ENCODE data around the gene GSC2.

DNA sequence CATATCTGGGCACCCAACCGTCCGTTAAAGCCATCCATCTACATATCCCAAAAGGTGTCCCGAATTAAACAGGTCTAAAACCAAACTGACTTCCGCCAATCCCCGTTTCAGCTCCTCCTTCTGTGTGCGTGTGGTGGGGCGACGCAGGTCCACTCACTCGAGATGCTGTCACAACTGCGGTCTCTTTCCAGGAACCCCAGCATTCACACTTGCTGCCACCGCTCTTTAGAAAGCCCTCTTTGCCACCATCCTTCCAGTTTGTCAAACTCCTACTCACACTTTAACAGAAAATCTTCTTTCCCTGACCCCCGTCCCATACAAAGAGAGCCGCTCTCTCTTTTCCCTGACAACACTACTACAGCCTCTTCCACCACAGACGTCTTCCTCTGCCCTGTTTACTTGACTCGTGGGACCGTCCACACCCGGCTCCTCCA is 6.1 kb downstream of the GSC2 start:
- TF ChIP-seq YY1 (IDR thresholded peaks at IDR 0.05; ENCODE audit: insufficient read depth, insufficient read length) (no peak), SUZ12 (IDR thresholded peaks at IDR 0.05; ENCODE audit: extremely low read depth, insufficient read depth, insufficient read length) (no peak), ZNF274 (IDR thresholded peaks at IDR 0.05; ENCODE audit: low read depth, low read length) (no peak)

Measured in NT2/D1 (cell line).